Tibial nerve (tissue), 4 donors: ENCODE measurements around the gene MUC22.

Experiments used
- EP300 ChIP-seq, 2 donors: sonication (generic); formaldehyde crosslinking; IDR thresholded peaks; one replicate each; pipeline ENCODE4 v1.6.1; 2017; ENCODE audit warnings: antibody characterized with exemption in 2 of 2, mild to moderate bottlenecking in 1 of 2
- POLR2A ChIP-seq, 2 donors: fragments of 450-650 bp; IDR thresholded peaks; one replicate each; pipeline ENCODE4 v1.6.1; 2017; ENCODE audit warnings: antibody characterized with exemption in 2 of 2, mild to moderate bottlenecking in 2 of 2, moderate library complexity in 2 of 2
- TF ChIP-seq, protein P1 (sequence below), 5 experiments: fragments of 200-600 bp in 3 of 5; fragments of 450-650 bp in 2 of 5; sonication (generic) in 3 of 5; IDR thresholded peaks; one replicate each; pipeline ENCODE4 v1.5.1; 2016 to 2019; ENCODE audit warnings: antibody characterized with exemption in 5 of 5, mild to moderate bottlenecking in 3 of 5, moderate library complexity in 2 of 5

DNA sequence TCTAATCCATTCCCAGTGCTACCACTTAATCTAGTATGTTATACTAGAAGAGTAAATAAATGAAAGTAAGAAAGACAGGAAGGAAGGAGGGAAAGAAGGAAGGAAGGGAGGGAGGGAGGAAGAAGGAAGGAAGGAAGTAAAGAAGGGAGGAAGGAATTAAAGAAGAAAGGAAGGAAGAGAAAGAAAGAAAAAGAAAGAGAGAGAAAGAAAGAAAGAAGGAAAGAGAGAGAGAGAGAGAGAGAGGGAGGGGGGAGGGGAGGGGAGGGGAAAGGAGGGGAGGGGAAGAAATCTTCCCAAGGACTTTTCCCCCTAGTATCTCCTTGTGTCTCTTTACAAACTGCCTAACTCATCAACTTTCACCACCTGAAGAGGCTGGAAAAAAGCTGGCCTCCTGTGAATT lies 47.6 kb upstream of the MUC22 start:
- TF ChIP-seq, protein P1, sequence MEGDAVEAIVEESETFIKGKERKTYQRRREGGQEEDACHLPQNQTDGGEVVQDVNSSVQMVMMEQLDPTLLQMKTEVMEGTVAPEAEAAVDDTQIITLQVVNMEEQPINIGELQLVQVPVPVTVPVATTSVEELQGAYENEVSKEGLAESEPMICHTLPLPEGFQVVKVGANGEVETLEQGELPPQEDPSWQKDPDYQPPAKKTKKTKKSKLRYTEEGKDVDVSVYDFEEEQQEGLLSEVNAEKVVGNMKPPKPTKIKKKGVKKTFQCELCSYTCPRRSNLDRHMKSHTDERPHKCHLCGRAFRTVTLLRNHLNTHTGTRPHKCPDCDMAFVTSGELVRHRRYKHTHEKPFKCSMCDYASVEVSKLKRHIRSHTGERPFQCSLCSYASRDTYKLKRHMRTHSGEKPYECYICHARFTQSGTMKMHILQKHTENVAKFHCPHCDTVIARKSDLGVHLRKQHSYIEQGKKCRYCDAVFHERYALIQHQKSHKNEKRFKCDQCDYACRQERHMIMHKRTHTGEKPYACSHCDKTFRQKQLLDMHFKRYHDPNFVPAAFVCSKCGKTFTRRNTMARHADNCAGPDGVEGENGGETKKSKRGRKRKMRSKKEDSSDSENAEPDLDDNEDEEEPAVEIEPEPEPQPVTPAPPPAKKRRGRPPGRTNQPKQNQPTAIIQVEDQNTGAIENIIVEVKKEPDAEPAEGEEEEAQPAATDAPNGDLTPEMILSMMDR (IDR thresholded peaks at IDR 0.05), result no peak
- no peak for TF ChIP-seq POLR2A (IDR thresholded peaks at IDR 0.05)
- TF ChIP-seq EP300 (IDR thresholded peaks at IDR 0.05), result no peak
